SK-N-SH treated with all-trans-retinoic acid at 6 μM for 48 hours (cell line): ENCODE measurements around the gene P2RX2.

ENCODE experiments used
- ARNTL ChIP-seq: fragments of 450-650 bp; formaldehyde crosslinking; IDR thresholded peaks from 2 replicates; pipeline ENCODE4 v1.5.0; 2020; ENCODE audit warnings: low read depth, mild to moderate bottlenecking, moderate library complexity, borderline replicate concordance
- BACH2 ChIP-seq: fragments of 250-450 bp; sonication (Bioruptor Pico); IDR thresholded peaks from 2 replicates; pipeline ENCODE4 v1.9.0; 2021; ENCODE audit warnings: mild to moderate bottlenecking, borderline replicate concordance
- CREB5 ChIP-seq: fragments of 250-450 bp; sonication (Bioruptor Pico); IDR thresholded peaks from 2 replicates; pipeline ENCODE4 v1.5.1; 2020; ENCODE audit warnings: low read depth, mild to moderate bottlenecking, moderate library complexity
- OSR1 ChIP-seq: fragments of 250-450 bp; sonication (Bioruptor Pico); IDR thresholded peaks from 2 replicates; pipeline ENCODE4 v1.8.0; 2022; ENCODE audit warnings: moderate library complexity, mild to moderate bottlenecking, inconsistent platforms
- PATZ1 ChIP-seq: fragments of 250-450 bp; sonication (Bioruptor Pico); IDR thresholded peaks from 2 replicates; pipeline ENCODE4 v1.8.0; 2020; ENCODE audit warnings: mild to moderate bottlenecking, moderate library complexity, borderline replicate concordance
- PPARA ChIP-seq: fragments of 250-450 bp; sonication (Bioruptor Pico); IDR thresholded peaks from 2 replicates; pipeline ENCODE4 v1.5.0; 2020; ENCODE audit warnings: mild to moderate bottlenecking, borderline replicate concordance
- RARB ChIP-seq: fragments of 250-450 bp; sonication (Bioruptor Pico); IDR thresholded peaks from 2 replicates; pipeline ENCODE4 v1.8.0; 2021; ENCODE audit warnings: mild to moderate bottlenecking, moderate library complexity
- SNAI2 ChIP-seq: fragments of 250-450 bp; sonication (Bioruptor Pico); IDR thresholded peaks from 2 replicates; pipeline ENCODE4 v1.5.0; 2020; ENCODE audit warnings: mild to moderate bottlenecking, moderate library complexity
- TSHZ2 ChIP-seq: fragments of 250-450 bp; sonication (Bioruptor Pico); IDR thresholded peaks from 2 replicates; pipeline ENCODE4 v1.5.0; 2020; ENCODE audit warnings: mild to moderate bottlenecking, moderate library complexity
- ZFP3 ChIP-seq: fragments of 250-450 bp; sonication (Bioruptor Pico); IDR thresholded peaks from 2 replicates; pipeline ENCODE4 v1.5.0; 2020; ENCODE audit warnings: mild to moderate bottlenecking, moderate library complexity
- ZFP30 ChIP-seq: fragments of 450-650 bp; formaldehyde crosslinking; IDR thresholded peaks from 2 replicates; pipeline ENCODE4 v1.5.0; 2022; ENCODE audit warnings: mild to moderate bottlenecking, moderate library complexity
- ZNF70 ChIP-seq: fragments of 450-650 bp; formaldehyde crosslinking; IDR thresholded peaks from 2 replicates; pipeline ENCODE4 v1.5.0; 2020; ENCODE audit warnings: mild to moderate bottlenecking, moderate library complexity

GRCh38 chr12:132593071-132593470, 25.5 kb upstream of the P2RX2 start:
- no peak for TF ChIP-seq ZNF70 (CRISPR knock-in tag)
- no peak for TF ChIP-seq TSHZ2 (CRISPR knock-in tag)
- no peak for TF ChIP-seq PATZ1
- no peak for TF ChIP-seq BACH2
- TF ChIP-seq PPARA (CRISPR knock-in tag), result no peak
- TF ChIP-seq ZFP30, result no peak
- TF ChIP-seq ARNTL (CRISPR knock-in tag), result no peak
- no peak for TF ChIP-seq SNAI2 (CRISPR knock-in tag)
- no peak for TF ChIP-seq CREB5 (CRISPR knock-in tag)
- no peak for TF ChIP-seq OSR1 (CRISPR knock-in tag)
- no peak for TF ChIP-seq ZFP3 (CRISPR knock-in tag)
- TF ChIP-seq RARB (CRISPR knock-in tag), result no peak
